Ovary (tissue), 9 donors: ENCODE results near the gene MAP4K2. TPM values are rescaled to one million over a fixed set of nuclear protein-coding genes. Genes with fewer than 3 reads are reported as not detected.

ENCODE experiments used
- DNase-seq, 5 donors: peaks; one replicate each; pipeline ENCODE4 v3.0.0-alpha.2; 2019 to 2020
- H3K27ac ChIP-seq, 2 donors: fragments of 200-600 bp; one replicate each; pipeline versions ENCODE4 v1.5.1 to v1.8.0; 2019 to 2022
- H3K27me3 ChIP-seq: fragments of 200-600 bp; one replicate; pipeline ENCODE4 v1.8.0; 2022
- H3K36me3 ChIP-seq: fragments of 200-600 bp; sonication (generic); one replicate; pipeline ENCODE4 v1.5.1; 2019
- H3K4me1 ChIP-seq: one replicate; pipeline ENCODE4 v1.8.1; 2013; ENCODE audit warnings: mild to moderate bottlenecking, moderate library complexity; ENCODE audit not compliant: insufficient read depth
- H3K4me3 ChIP-seq: fragments of 200-600 bp; sonication (generic); one replicate; pipeline ENCODE4 v1.5.1; 2017
- H3K9me3 ChIP-seq, 2 donors: fragments of 200-600 bp in 1 of 2; sonication (generic) in 1 of 2; one replicate each; pipeline versions ENCODE4 v1.5.1 to v1.8.1; 2013 to 2019; ENCODE audit warnings: mild to moderate bottlenecking in 1 of 2, moderate library complexity in 1 of 2
- CTCF ChIP-seq, 3 donors: fragments of 450-650 bp in 2 of 3; fragments of 200-600 bp in 1 of 3; IDR thresholded peaks; one replicate each; pipeline versions ENCODE4 v1.5.1 to v1.8.0; 2016 to 2022; ENCODE audit warnings: antibody characterized with exemption in 3 of 3, mild to moderate bottlenecking in 1 of 3
- EP300 ChIP-seq: sonication (generic); formaldehyde crosslinking; IDR thresholded peaks from one replicate; pipeline ENCODE4 v1.6.1; 2017; ENCODE audit warnings: antibody characterized with exemption
- POLR2A ChIP-seq: fragments of 450-650 bp; IDR thresholded peaks from one replicate; pipeline ENCODE4 v1.6.1; 2017; ENCODE audit warnings: antibody characterized with exemption, mild to moderate bottlenecking, moderate library complexity
- WGBS, 3 donors: extraction: QIAGEN DNeasy Blood & Tissue Kit in 1 of 3; methylation state at CpG; one replicate each; pipeline versions ENCODE4 v1.1.5 to v1.1.7; 2013 to 2017; 5-methylcytosine and 5-hydroxymethylcytosine counted together
- intact Hi-C, 4 donors: fragments of 100-400 bp; cut with DNase I; formaldehyde crosslinking; loops; one replicate each; pipeline versions ENCODE4 v1.11.0 to v1.15.1; 2022 to 2023
- polyA plus RNA-seq, 2 donors: library from polyadenylated mRNA; stranded (reverse); fragments of 200-250 nt in 1 of 2; fragments of 350-450 nt in 1 of 2; fragmentation: Illumina TruSeq in 1 of 2; extraction: RNeasy Lipid Tissue Mini Kit (QIAGEN cat#74804) in 1 of 2; gene quantifications; one replicate each; pipeline ENCODE4 v1.2.3, GENCODE V29; 2013 to 2014
- total RNA-seq, 7 donors: library from RNA; depleted of rRNA in 2 of 7; stranded (reverse); fragments of >200 nt in 2 of 7; fragmentation: NEBNext Ultra II Directional in 3 of 7; extraction: Animal tissue kit (Norgen Biotek cat#: 25700) in 3 of 7; gene quantifications; one replicate each; pipeline versions ENCODE4 v1.1.0 to v1.2.4, GENCODE V29; 2016 to 2023
- donor health status: DM: no; HTN: no; CAD: no; lungs with moderate emphysema.
- donor health status: DM: no; HTN: no; CAD: no.
- donor health status: Bipolar disorder and iron deficiency.
- donor health status: DM: yes; HTN: yes; CAD: no.
- donor health status: DM: no; HTN: no; CAD: no.
- donor health status: DM: yes; HTN: yes; CAD: no.

The MAP4K2 gene
- total and polyA plus RNA-seq, 9 donors, result 2.3 to 15.5 (median 11.4) TPM

GRCh38 chr11:64793271-64794160 lies 9.5 kb downstream of the MAP4K2 start:
- no peak overlapping the region for H3K4me3 ChIP-seq
- no peaks in the 10 kb centered on the region for H3K9me3 ChIP-seq
- intact Hi-C loops, result no loop called here
- TF ChIP-seq POLR2A, result no peak
- TF ChIP-seq CTCF (IDR thresholded peaks at IDR 0.05), result no peak
- TF ChIP-seq EP300, result no peak
- 55 to 67% (median 57%) methylated on average over 11 of the region's 11 CpGs for WGBS, 3 donors
- DNase-seq, result peak in 2 of 5 donors; percentile 14 to 27
- H3K4me1 ChIP-seq, result no peaks in the 10 kb centered on the region
- no peaks in the 10 kb centered on the region for H3K36me3 ChIP-seq
- H3K27me3 ChIP-seq, result no peaks in the 10 kb centered on the region
- no peak overlapping the region for H3K27ac ChIP-seq

GRCh38 chr11:64792482-64792881 lies 10.5 kb downstream of the MAP4K2 start:
- TF ChIP-seq CTCF (IDR thresholded peaks at IDR 0.05) (no peak), EP300 (no peak), POLR2A (no peak)
- Histone ChIP-seq H3K36me3 (no peaks in the 10 kb centered on the region), H3K27ac (no peak overlapping the region), H3K9me3 (no peaks in the 10 kb centered on the region), H3K4me3 (no peak overlapping the region), H3K4me1 (no peaks in the 10 kb centered on the region), H3K27me3 (no peaks in the 10 kb centered on the region)
- no peak for DNase-seq
- 87 to 94% (median 88%) methylated on average over 4 of the region's 4 CpGs for WGBS, 3 donors
- intact Hi-C loops, result no loop called here

- peak in 3 of 5 donors; percentile 11 to 36 (median 27) for DNase-seq
Observed at GRCh38 chr11:64791781-64792291, 11.2 kb downstream of the MAP4K2 start.

More at GRCh38 chr11:64791781-64792291, 11.2 kb downstream of the MAP4K2 start:
- TF ChIP-seq CTCF (IDR thresholded peaks at IDR 0.05) (no peak), EP300 (no peak), POLR2A (no peak)
- no peaks in the 10 kb centered on the region for H3K36me3 ChIP-seq
- no peaks in the 10 kb centered on the region for H3K9me3 ChIP-seq
- no peak overlapping the region for H3K27ac ChIP-seq
- H3K4me3 ChIP-seq, result no peak overlapping the region
- WGBS, 3 donors, result 86 to 90% (median 88%) methylated on average over 11 to 14 of the region's 14 CpGs
- H3K4me1 ChIP-seq, result no peaks in the 10 kb centered on the region
- no peaks in the 10 kb centered on the region for H3K27me3 ChIP-seq
- intact Hi-C loops, result no loop called here
